Naive thymus-derived CD4-positive, alpha-beta T cell (primary cell): ENCODE results near the gene NBPF3. TPM values are rescaled to one million over a fixed set of nuclear protein-coding genes. Genes with fewer than 3 reads are reported as not detected.

ENCODE experiments used
- polyA plus RNA-seq, 2 donors: library from polyadenylated mRNA; unstranded; fragments of 300-500 nt; fragmentation: Illumina TruSeq; gene quantifications; one replicate each; pipeline ENCODE4 v1.2.3, GENCODE V29; 2021
- total RNA-seq, 6 experiments: library from RNA in 5 of 6; stranded (reverse) in 5 of 6; gene quantifications; 1 replicate in 5 of 6; 2 replicates in 1 of 6; pipeline ENCODE4 v1.2.3 and lab custom pipeline; 2021 to 2026

The NBPF3 gene
- total and polyA plus RNA-seq, 7 experiments from 2014 or later: 4.2 to 18.1 (median 11.8) TPM

Other genes starting within 250 kb of the NBPF3 start
- 10 to 100 TPM; 63.3 to 97.4 (median 72.2) TPM for gene ECE1, start 149.7 kb upstream of the NBPF3 start, total RNA-seq
- 10 to 100 TPM; 21.3 to 50.4 TPM for gene ECE1, start 149.7 kb upstream of the NBPF3 start, polyA plus RNA-seq
- gene ALPL, start 69.3 kb downstream of the NBPF3 start, total RNA-seq: not detected
- gene ALPL, start 69.3 kb downstream of the NBPF3 start, polyA plus RNA-seq: not detected
- gene RAP1GAP, start 229.2 kb downstream of the NBPF3 start, total RNA-seq: 1 to 10 TPM in 1 of 5 experiments, under 1 TPM in 3, not detected in 1; 0.16 to 1.4 (median 0.42) TPM
- not detected for gene RAP1GAP, start 229.2 kb downstream of the NBPF3 start, polyA plus RNA-seq